ENCODE measurements around the gene USP36.

USP36 gene

GRCh38 chr17:78787444-78787843 lies 53.2 kb downstream of the USP36 start:
- Histone ChIP-seq H3K79me2 (ENCODE audit: low read length) (peaks cover 2% of the 10 kb centered on the region; the same call in 1 of the 2 replicates), H3K4me2 (ENCODE audit: low read length) (no peak overlapping the region), H4K20me1 (ENCODE audit: insufficient read depth, low read length) (no peaks in the 10 kb centered on the region)

GRCh38 chr17:78785663-78786057 lies 55.0 kb downstream of the USP36 start:
- Histone ChIP-seq H3K4me3 (ENCODE audit: low read length) (no peak overlapping the region), H3K4me2 (ENCODE audit: low read length) (no peak overlapping the region), H3K27me3 (ENCODE audit: low read depth, low read length) (no peaks in the 10 kb centered on the region), H3K27ac (ENCODE audit: low read length) (no peak overlapping the region), H3K79me2 (ENCODE audit: low read length) (peaks cover 17% of the 10 kb centered on the region), H2AFZ (ENCODE audit: low read depth, low read length) (no peak overlapping the region), H3K36me3 (replicated peaks; ENCODE audit: low read depth, low read length) (no peaks in the 10 kb centered on the region), H3K9me3 (ENCODE audit: insufficient read depth, low read length) (no peaks in the 10 kb centered on the region), H3K4me1 (ENCODE audit: low read length) (no peaks in the 10 kb centered on the region), H4K20me1 (ENCODE audit: insufficient read depth, low read length) (no peaks in the 10 kb centered on the region), H3K9ac (ENCODE audit: low read length) (no peak overlapping the region)
- no peak for TF ChIP-seq CTCF (IDR thresholded peaks at IDR 0.05; ENCODE audit: low read depth, low read length)
- no peak for TF ChIP-seq EZH2phosphoT487 (IDR thresholded peaks at IDR 0.05; ENCODE audit: low read depth)

More at GRCh38 chr17:78787444-78787843, 53.2 kb downstream of the USP36 start:
- Histone ChIP-seq H3K4me1 (ENCODE audit: low read length) (no peaks in the 10 kb centered on the region), H3K9ac (ENCODE audit: low read length) (no peak overlapping the region), H3K27ac (ENCODE audit: low read length) (no peak overlapping the region), H3K27me3 (ENCODE audit: low read depth, low read length) (no peaks in the 10 kb centered on the region), H3K9me3 (ENCODE audit: insufficient read depth, low read length) (no peaks in the 10 kb centered on the region), H2AFZ (ENCODE audit: low read depth, low read length) (no peak overlapping the region), H3K36me3 (replicated peaks; ENCODE audit: low read depth, low read length) (no peaks in the 10 kb centered on the region), H3K4me3 (ENCODE audit: low read length) (no peak overlapping the region)
- TF ChIP-seq EZH2phosphoT487 (IDR thresholded peaks at IDR 0.05; ENCODE audit: low read depth) (no peak), CTCF (IDR thresholded peaks at IDR 0.05; ENCODE audit: low read depth, low read length) (no peak)

- H2AFZ ChIP-seq (ENCODE audit: low read depth, low read length) = no peak overlapping the region
- TF ChIP-seq CTCF (IDR thresholded peaks at IDR 0.05; ENCODE audit: low read depth, low read length) (no peak), EZH2phosphoT487 (IDR thresholded peaks at IDR 0.05; ENCODE audit: low read depth) (no peak)
Measured at GRCh38 chr17:78785011-78785662, 55.5 kb downstream of the USP36 start.

GRCh38 chr17:78784352-78784751 lies 56.3 kb downstream of the USP36 start:
- Histone ChIP-seq H3K36me3 (replicated peaks; ENCODE audit: low read depth, low read length) (no peaks in the 10 kb centered on the region), H3K27ac (ENCODE audit: low read length) (no peak overlapping the region), H3K9me3 (ENCODE audit: insufficient read depth, low read length) (no peaks in the 10 kb centered on the region), H4K20me1 (ENCODE audit: insufficient read depth, low read length) (peaks cover 5% of the 10 kb centered on the region; the same call in 1 of the 2 replicates), H3K27me3 (ENCODE audit: low read depth, low read length) (no peaks in the 10 kb centered on the region), H3K4me2 (ENCODE audit: low read length) (no peak overlapping the region), H3K4me1 (ENCODE audit: low read length) (peaks cover 11% of the 10 kb centered on the region), H3K4me3 (ENCODE audit: low read length) (no peak overlapping the region), H3K9ac (ENCODE audit: low read length) (no peak overlapping the region), H2AFZ (ENCODE audit: low read depth, low read length) (no peak overlapping the region), H3K79me2 (ENCODE audit: low read length) (peaks cover 30% of the 10 kb centered on the region)
- TF ChIP-seq EZH2phosphoT487 (IDR thresholded peaks at IDR 0.05; ENCODE audit: low read depth) (no peak), CTCF (IDR thresholded peaks at IDR 0.05; ENCODE audit: low read depth, low read length) (no peak)

More at GRCh38 chr17:78785011-78785662, 55.5 kb downstream of the USP36 start:
- Histone ChIP-seq H3K27me3 (ENCODE audit: low read depth, low read length) (no peaks in the 10 kb centered on the region), H3K4me2 (ENCODE audit: low read length) (no peak overlapping the region), H3K4me3 (ENCODE audit: low read length) (no peak overlapping the region), H3K79me2 (ENCODE audit: low read length) (peaks cover 22% of the 10 kb centered on the region), H3K27ac (ENCODE audit: low read length) (no peak overlapping the region), H3K4me1 (ENCODE audit: low read length) (peaks cover 4% of the 10 kb centered on the region), H3K36me3 (replicated peaks; ENCODE audit: low read depth, low read length) (no peaks in the 10 kb centered on the region), H3K9me3 (ENCODE audit: insufficient read depth, low read length) (no peaks in the 10 kb centered on the region), H4K20me1 (ENCODE audit: insufficient read depth, low read length) (no peaks in the 10 kb centered on the region), H3K9ac (ENCODE audit: low read length) (no peak overlapping the region)
